HepG2 (cell line): ENCODE data around the gene BTBD3. TPM values are rescaled to one million over a fixed set of nuclear protein-coding genes. Genes with fewer than 3 reads are reported as not detected.

Experiments
- ATF7-NPFF ChIP-seq: sonication (generic); formaldehyde crosslinking; IDR thresholded peaks from 2 replicates; pipeline ENCODE4 v1.8.1; 2023; ENCODE audit warnings: mild to moderate bottlenecking, low read depth, missing genetic modification reagents, moderate library complexity
- CENPT ChIP-seq: sonication (generic); formaldehyde crosslinking; IDR thresholded peaks from 2 replicates; pipeline ENCODE4 v1.8.0; 2022; ENCODE audit warnings: low read depth, mild to moderate bottlenecking, moderate library complexity, missing genetic modification reagents
- ELF1 ChIP-seq: sonication (generic); formaldehyde crosslinking; IDR thresholded peaks from 2 replicates; pipeline ENCODE4 v1.4.0; 2020; ENCODE audit warnings: missing genetic modification reagents
- FOXA3 ChIP-seq: IDR thresholded peaks from 2 replicates; pipeline ENCODE4 v1.6.1; 2016; ENCODE audit warnings: missing genetic modification reagents, missing compliant biosample characterization
- GTF3A ChIP-seq: sonication (generic); formaldehyde crosslinking; conservative IDR thresholded peaks from 2 replicates; pipeline ENCODE4 v1.4.0; 2020; ENCODE audit warnings: mild to moderate bottlenecking, missing genetic modification reagents
- HOXA3 ChIP-seq: sonication (generic); formaldehyde crosslinking; IDR thresholded peaks from 2 replicates; pipeline ENCODE4 v1.5.0; 2020; ENCODE audit warnings: missing genetic modification reagents
- IRF2 ChIP-seq: IDR thresholded peaks from 2 replicates; pipeline ENCODE4 v1.6.1; 2018; ENCODE audit warnings: missing genetic modification reagents, missing compliant biosample characterization
- MNT ChIP-seq: fragments of 450-650 bp; IDR thresholded peaks from 2 replicates; pipeline ENCODE4 v1.6.1; 2016
- MXI1 ChIP-seq: IDR thresholded peaks from 3 replicates; pipeline ENCODE4 v1.6.1; 2012; ENCODE audit warnings: low read depth, low read length, inconsistent platforms, borderline replicate concordance
- NFATC3 ChIP-seq: sonication (generic); formaldehyde crosslinking; IDR thresholded peaks from 2 replicates; pipeline ENCODE4 v1.5.1; 2020; ENCODE audit warnings: mild to moderate bottlenecking, missing genetic modification reagents
- PHF20 ChIP-seq: sonication (generic); formaldehyde crosslinking; IDR thresholded peaks from 2 replicates; pipeline ENCODE4 v1.5.0; 2020; ENCODE audit warnings: mild to moderate bottlenecking, missing genetic modification reagents
- REL ChIP-seq: sonication (generic); formaldehyde crosslinking; conservative IDR thresholded peaks from 2 replicates; pipeline ENCODE4 v1.8.0; 2022; ENCODE audit warnings: mild to moderate bottlenecking, missing genetic modification reagents, moderate library complexity
- RORA ChIP-seq: sonication (generic); formaldehyde crosslinking; IDR thresholded peaks from 2 replicates; pipeline ENCODE4 v1.5.0; 2020; ENCODE audit warnings: mild to moderate bottlenecking, missing genetic modification reagents, moderate library complexity
- SIX4 ChIP-seq: sonication (generic); formaldehyde crosslinking; IDR thresholded peaks from 2 replicates; pipeline ENCODE4 v1.4.0; 2020; ENCODE audit warnings: missing genetic modification reagents
- SP1 ChIP-seq, 2 experiments: fragments of 450-650 bp in 1 of 2; sonication (generic) in 1 of 2; formaldehyde crosslinking in 1 of 2; IDR thresholded peaks; 2 replicates each; pipeline versions ENCODE4 v1.4.0 to v1.6.1; 2016 to 2020; ENCODE audit warnings: missing genetic modification reagents in 1 of 2
- TBP ChIP-seq: sonication (generic); formaldehyde crosslinking; IDR thresholded peaks from 2 replicates; pipeline ENCODE4 v1.5.0; 2020; ENCODE audit warnings: missing genetic modification reagents
- ZNF276 ChIP-seq: sonication (generic); formaldehyde crosslinking; IDR thresholded peaks from 2 replicates; pipeline ENCODE4 v1.4.0; 2020; ENCODE audit warnings: mild to moderate bottlenecking, low read depth, missing genetic modification reagents
- ZNF329 ChIP-seq: sonication (generic); formaldehyde crosslinking; IDR thresholded peaks from 2 replicates; pipeline ENCODE4 v1.9.0; 2021; ENCODE audit warnings: low read depth, mild to moderate bottlenecking, missing genetic modification reagents
- ZNF788 ChIP-seq: sonication (generic); formaldehyde crosslinking; IDR thresholded peaks from 2 replicates; pipeline ENCODE4 v1.5.0; 2020; ENCODE audit warnings: mild to moderate bottlenecking, missing genetic modification reagents, borderline replicate concordance
- ZSCAN20 ChIP-seq: sonication (generic); formaldehyde crosslinking; IDR thresholded peaks from 2 replicates; pipeline ENCODE4 v1.4.0; 2020; ENCODE audit warnings: missing genetic modification reagents, mild to moderate bottlenecking, borderline replicate concordance
- polyA plus RNA-seq, 8 experiments: library from polyadenylated mRNA; depleted of rRNA in 3 of 8; stranded (reverse) in 7 of 8; unstranded in 1 of 8; fragments of >200 nt; fragmentation: Illumina TruSeq in 4 of 8; extraction: Trizol in 4 of 8; gene quantifications; 2 replicates each; pipeline versions ENCODE4 v1.2.1 to v1.2.3, GENCODE V29; 2011 to 2016; ENCODE audit warnings: low read depth in 4 of 8, missing spikeins in 1 of 8, mixed read lengths in 1 of 8; ENCODE audit not compliant: insufficient read depth in 1 of 8
- total RNA-seq, 5 experiments: library from RNA; depleted of rRNA; stranded (reverse); fragments of >200 nt; fragmentation: Illumina TruSeq; extraction: Trizol; gene quantifications; 2 replicates each; pipeline ENCODE4 v1.2.3, GENCODE V29; 2016; ENCODE audit warnings: low read depth in 1 of 5
- TF ChIP-seq, protein P1 (sequence below): sonication (generic); formaldehyde crosslinking; IDR thresholded peaks from 2 replicates; pipeline ENCODE4 v1.4.0; 2020; ENCODE audit warnings: missing genetic modification reagents, borderline replicate concordance
- TF ChIP-seq, protein P2 (sequence below): IDR thresholded peaks from 2 replicates; pipeline ENCODE4 v1.6.1; 2016; ENCODE audit warnings: low read depth, control low read depth
- TF ChIP-seq, protein P3 (sequence below): sonication (generic); formaldehyde crosslinking; IDR thresholded peaks from 2 replicates; pipeline ENCODE4 v1.4.0; 2020; ENCODE audit warnings: mild to moderate bottlenecking, missing genetic modification reagents

Gene BTBD3
- total and polyA plus RNA-seq, 2 of the 13 experiments (the other 11 are each of a cell fraction or from before 2014, with no cell fraction given): 32.2 to 41.8 TPM

DNA sequence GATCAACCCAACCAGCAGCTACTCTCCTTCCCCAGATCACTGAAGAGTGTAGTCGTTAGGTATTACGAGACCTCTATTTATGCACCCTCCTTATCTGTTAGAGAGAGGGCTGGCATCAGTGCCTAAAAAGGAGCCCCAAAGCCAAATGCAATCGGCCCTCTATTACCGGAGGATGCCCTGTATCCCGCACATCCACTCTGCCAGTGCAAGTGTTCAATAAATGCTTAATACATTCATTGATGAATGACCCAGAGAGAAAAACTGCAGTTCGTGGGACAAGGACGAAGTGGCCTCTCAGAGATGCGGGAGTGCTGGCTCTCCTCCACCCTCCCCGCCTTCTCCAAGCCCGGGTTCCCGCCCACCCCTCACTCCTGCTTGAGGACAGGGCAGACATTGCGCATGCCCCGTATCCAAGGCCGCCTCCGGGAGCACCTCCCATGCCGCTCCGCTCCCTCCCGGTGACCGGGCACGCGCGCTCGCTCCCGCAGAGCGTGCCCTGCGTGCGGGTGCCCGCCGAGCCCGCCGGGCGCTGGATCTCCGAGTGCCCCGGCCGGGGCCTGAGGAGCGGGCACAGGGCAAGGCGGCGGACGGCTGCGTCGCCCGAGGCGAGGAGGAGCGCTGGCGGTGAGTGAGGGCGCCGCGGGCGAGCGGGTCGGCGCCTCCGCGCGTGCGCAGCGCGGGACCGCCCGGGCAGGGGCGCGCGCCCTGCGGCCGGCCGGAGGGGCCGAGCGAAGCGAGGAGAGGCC, 27.2 kb upstream of the BTBD3 start (continued):
- TF ChIP-seq, protein P1, sequence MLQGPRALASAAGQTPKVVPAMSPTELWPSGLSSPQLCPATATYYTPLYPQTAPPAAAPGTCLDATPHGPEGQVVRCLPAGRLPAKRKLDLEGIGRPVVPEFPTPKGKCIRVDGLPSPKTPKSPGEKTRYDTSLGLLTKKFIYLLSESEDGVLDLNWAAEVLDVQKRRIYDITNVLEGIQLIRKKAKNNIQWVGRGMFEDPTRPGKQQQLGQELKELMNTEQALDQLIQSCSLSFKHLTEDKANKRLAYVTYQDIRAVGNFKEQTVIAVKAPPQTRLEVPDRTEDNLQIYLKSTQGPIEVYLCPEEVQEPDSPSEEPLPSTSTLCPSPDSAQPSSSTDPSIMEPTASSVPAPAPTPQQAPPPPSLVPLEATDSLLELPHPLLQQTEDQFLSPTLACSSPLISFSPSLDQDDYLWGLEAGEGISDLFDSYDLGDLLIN (CRISPR knock-in tag): peak; percentile 57; the same call in 1 of the 2 replicates
- TF ChIP-seq IRF2 (CRISPR knock-in tag) (no peak), HOXA3 (peak; percentile 57), PHF20 (no peak), SP1 (IDR thresholded peaks at IDR 0.05) (no peak), SP1 (CRISPR knock-in tag; IDR thresholded peaks at IDR 0.05) (no peak), RORA (CRISPR knock-in tag) (no peak), ZNF329 (CRISPR knock-in tag) (no peak; the same call in 1 of the 2 replicates), TBP (CRISPR knock-in tag) (peak; percentile 86; the same call in 1 of the 2 replicates), SIX4 (CRISPR knock-in tag) (peak; percentile 7; the same call in 1 of the 2 replicates), MXI1 (peak; percentile 88; the same call in 1 of the 3 replicates), GTF3A (no peak), ELF1 (CRISPR knock-in tag) (no peak), ZNF788 (CRISPR knock-in tag) (no peak; the same call in 1 of the 2 replicates), CENPT (no peak), MNT (no peak), ZSCAN20 (CRISPR knock-in tag) (0 out of 2 replicates have a peak, but pooled peaks have one; percentile 54), ATF7-NPFF (CRISPR knock-in tag) (no peak; the same call in 1 of the 2 replicates), ZNF276 (CRISPR knock-in tag) (no peak), FOXA3 (CRISPR knock-in tag) (peak; percentile 48; the same call in 1 of the 2 replicates), NFATC3 (no peak), REL (CRISPR knock-in tag) (peak; percentile 74; the same call in 1 of the 2 replicates)
- TF ChIP-seq, protein P2, sequence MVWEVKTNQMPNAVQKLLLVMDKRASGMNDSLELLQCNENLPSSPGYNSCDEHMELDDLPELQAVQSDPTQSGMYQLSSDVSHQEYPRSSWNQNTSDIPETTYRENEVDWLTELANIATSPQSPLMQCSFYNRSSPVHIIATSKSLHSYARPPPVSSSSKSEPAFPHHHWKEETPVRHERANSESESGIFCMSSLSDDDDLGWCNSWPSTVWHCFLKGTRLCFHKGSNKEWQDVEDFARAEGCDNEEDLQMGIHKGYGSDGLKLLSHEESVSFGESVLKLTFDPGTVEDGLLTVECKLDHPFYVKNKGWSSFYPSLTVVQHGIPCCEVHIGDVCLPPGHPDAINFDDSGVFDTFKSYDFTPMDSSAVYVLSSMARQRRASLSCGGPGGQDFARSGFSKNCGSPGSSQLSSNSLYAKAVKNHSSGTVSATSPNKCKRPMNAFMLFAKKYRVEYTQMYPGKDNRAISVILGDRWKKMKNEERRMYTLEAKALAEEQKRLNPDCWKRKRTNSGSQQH (CRISPR knock-in tag): no peak
- TF ChIP-seq, protein P3, sequence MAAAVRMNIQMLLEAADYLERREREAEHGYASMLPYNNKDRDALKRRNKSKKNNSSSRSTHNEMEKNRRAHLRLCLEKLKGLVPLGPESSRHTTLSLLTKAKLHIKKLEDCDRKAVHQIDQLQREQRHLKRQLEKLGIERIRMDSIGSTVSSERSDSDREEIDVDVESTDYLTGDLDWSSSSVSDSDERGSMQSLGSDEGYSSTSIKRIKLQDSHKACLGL (CRISPR knock-in tag): no peak; the same call in 1 of the 2 replicates
